Neural cell (in vitro differentiated cells): ENCODE measurements around the gene MPEG1. TPM values are rescaled to one million over a fixed set of nuclear protein-coding genes. Genes with fewer than 3 reads are reported as not detected.
A peak's percentile ranks its signal among the peaks of the same experiment; 100 is the strongest.

Source experiments
- H2AFZ ChIP-seq: fragments of 200-600, 300-800 bp; sonication (generic), shearing (Covaris generic); 2 replicates; pipeline ENCODE4 v1.6.0; 2014; ENCODE audit warnings: low read depth, mild to moderate bottlenecking, antibody characterized with exemption, low read length, moderate library complexity
- H3F3A ChIP-seq: fragments of 200-600 bp; shearing (Covaris generic); 2 replicates; pipeline ENCODE4 v1.6.1; 2016; ENCODE audit warnings: mild to moderate bottlenecking, moderate library complexity, mixed read lengths, antibody characterized with exemption, low read length; ENCODE audit not compliant: insufficient read depth, poor library complexity, severe bottlenecking
- H3K27ac ChIP-seq: fragments of 200-600, 300-800 bp; sonication (generic), shearing (Covaris generic); 2 replicates; pipeline ENCODE4 v1.5.1; 2014; ENCODE audit warnings: mild to moderate bottlenecking, low read length, moderate library complexity
- H3K27me3 ChIP-seq: fragments of 300-800, 200-600 bp; sonication (generic), shearing (Covaris generic); 2 replicates; pipeline ENCODE4 v1.6.0; 2014; ENCODE audit warnings: mild to moderate bottlenecking, low read depth, low read length, moderate library complexity; ENCODE audit not compliant: insufficient read depth
- H3K36me3 ChIP-seq: fragments of 300-800, 200-600 bp; sonication (generic), shearing (Covaris generic); 2 replicates; pipeline ENCODE4 v1.5.1; 2014; ENCODE audit warnings: mild to moderate bottlenecking, antibody characterized with exemption, low read length, moderate library complexity; ENCODE audit not compliant: insufficient read depth
- H3K4me2 ChIP-seq: fragments of 300-800, 200-600 bp; sonication (generic), shearing (Covaris generic); 2 replicates; pipeline ENCODE4 v1.6.0; 2014; ENCODE audit warnings: mild to moderate bottlenecking, low read length
- H3K4me3 ChIP-seq: fragments of 300-800, 200-600 bp; sonication (generic), shearing (Covaris generic); 2 replicates; pipeline ENCODE4 v1.5.1; 2014; ENCODE audit warnings: mild to moderate bottlenecking, low read length, moderate library complexity
- H3K79me2 ChIP-seq: fragments of 200-600 bp; shearing (Covaris generic); replicated peaks from 2 replicates; pipeline ENCODE4 v1.6.0; 2014; ENCODE audit warnings: mild to moderate bottlenecking, low read length, moderate library complexity; ENCODE audit not compliant: insufficient read depth
- H3K9ac ChIP-seq: fragments of 300-800, 200-600 bp; sonication (generic), shearing (Covaris generic); 2 replicates; pipeline ENCODE4 v1.6.1; 2016; ENCODE audit warnings: mild to moderate bottlenecking, low read length, mixed read lengths
- H3K9me2 ChIP-seq: fragments of 200-600 bp; shearing (Covaris generic); 2 replicates; pipeline ENCODE4 v1.6.1; 2016; ENCODE audit warnings: mild to moderate bottlenecking, low read length, mixed read lengths; ENCODE audit not compliant: insufficient read depth
- H3K9me3 ChIP-seq: fragments of 200-600, 300-800 bp; sonication (generic), shearing (Covaris generic); 2 replicates; pipeline ENCODE4 v1.6.1; 2016; ENCODE audit warnings: mild to moderate bottlenecking, mixed run types, low read length, moderate library complexity, mixed read lengths
- H4K20me1 ChIP-seq: fragments of 200-600 bp; shearing (Covaris generic); 2 replicates; pipeline ENCODE4 v1.6.1; 2016; ENCODE audit warnings: mild to moderate bottlenecking, mixed run types; ENCODE audit not compliant: insufficient read depth
- CTCF ChIP-seq: fragments of 450-650 bp; IDR thresholded peaks from 2 replicates; pipeline ENCODE4 v1.5.1; 2014; ENCODE audit warnings: antibody characterized with exemption, mild to moderate bottlenecking, moderate library complexity; ENCODE audit not compliant: poor library complexity, severe bottlenecking
- EP300 ChIP-seq: fragments of 450-650 bp; conservative IDR thresholded peaks from 2 replicates; pipeline ENCODE4 v1.6.1; 2014; ENCODE audit warnings: antibody characterized with exemption, mild to moderate bottlenecking, moderate library complexity; ENCODE audit not compliant: poor library complexity, severe bottlenecking
- EZH2 ChIP-seq: fragments of 200-600, 300-800 bp; shearing (Covaris generic), sonication (generic); IDR thresholded peaks from 2 replicates; pipeline ENCODE4 v1.6.1; 2014; ENCODE audit warnings: antibody characterized with exemption, low read length, borderline replicate concordance, mild to moderate bottlenecking; ENCODE audit not compliant: insufficient read depth, poor library complexity, severe bottlenecking
- POLR2AphosphoS5 ChIP-seq: IDR thresholded peaks from 2 replicates; pipeline ENCODE4 v1.6.1; 2012
- RAD21 ChIP-seq: fragments of 450-650 bp; conservative IDR thresholded peaks from 2 replicates; pipeline ENCODE4 v1.6.1; 2014; ENCODE audit warnings: antibody characterized with exemption, mild to moderate bottlenecking, moderate library complexity
- REST ChIP-seq: IDR thresholded peaks from 2 replicates; pipeline ENCODE4 v1.6.1; 2012; ENCODE audit warnings: borderline replicate concordance
- SMC3 ChIP-seq: fragments of 450-650 bp; conservative IDR thresholded peaks from 2 replicates; pipeline ENCODE4 v1.6.1; 2014; ENCODE audit warnings: antibody characterized with exemption, mild to moderate bottlenecking, moderate library complexity; ENCODE audit not compliant: poor library complexity
- TAF1 ChIP-seq: IDR thresholded peaks from 2 replicates; pipeline ENCODE4 v1.6.1; 2012; ENCODE audit warnings: low read depth
- polyA plus RNA-seq: library from polyadenylated mRNA; depleted of rRNA; stranded (reverse); fragments of >200 nt; gene quantifications from 2 replicates; pipeline ENCODE4 v1.2.3, GENCODE V29; 2014

Gene MPEG1
- polyA plus RNA-seq, 1 donor from 2014 or later = 0.21 TPM

GRCh38 chr11:59174664-59175033, 38.1 kb downstream of the MPEG1 start:
- Histone ChIP-seq H3K4me2 (peak overlapping the region; percentile 85), H3K79me2 (peaks cover 50% of the 10 kb centered on the region), H3K27ac (peak overlapping the region; percentile 87), H3K9me2 (no peaks in the 10 kb centered on the region), H3K27me3 (no peaks in the 10 kb centered on the region), H3K9ac (peak overlapping the region; percentile 99), H3K9me3 (no peaks in the 10 kb centered on the region), H3K4me3 (peak overlapping the region; percentile 94), H4K20me1 (no peaks in the 10 kb centered on the region), H3K36me3 (no peaks in the 10 kb centered on the region), H2AFZ (no peak overlapping the region), H3F3A (peaks cover 12% of the 10 kb centered on the region)
- TF ChIP-seq RAD21 = no peak
- TF ChIP-seq TAF1 = no peak
- TF ChIP-seq EP300 = no peak
- no peak for TF ChIP-seq CTCF
- no peak for TF ChIP-seq REST
- TF ChIP-seq POLR2AphosphoS5 = no peak

GRCh38 chr11:59173964-59174663, 38.6 kb downstream of the MPEG1 start:
- Histone ChIP-seq H3K4me3 (peak overlapping the region; percentile 94), H3K36me3 (no peaks in the 10 kb centered on the region), H3K27me3 (no peaks in the 10 kb centered on the region), H3K4me2 (peak overlapping the region; percentile 85), H3K27ac (peak overlapping the region; percentile 87), H4K20me1 (no peaks in the 10 kb centered on the region), H2AFZ (peak overlapping the region; percentile 58), H3K9ac (peak overlapping the region; percentile 99), H3K9me2 (no peaks in the 10 kb centered on the region), H3K9me3 (no peaks in the 10 kb centered on the region), H3F3A (peaks cover 12% of the 10 kb centered on the region), H3K79me2 (peaks cover 50% of the 10 kb centered on the region)
- TF ChIP-seq REST (peak; percentile 74), POLR2AphosphoS5 (peak; percentile 44), EZH2 (no peak), TAF1 (no peak), EP300 (no peak), SMC3 (no peak), CTCF (no peak), RAD21 (no peak)
